B cell (primary cell): Measurements from ENCODE around the gene GLRX5. TPM values are rescaled to one million over a fixed set of nuclear protein-coding genes. Genes with fewer than 3 reads are reported as not detected.

ENCODE experiments used
- ATAC-seq: fragments of 200-7000 bp; cut with Tn5 transposase; one replicate; pipeline ENCODE4 v1.10.0; 2021; ENCODE audit warnings: low read depth, mild to moderate bottlenecking, moderate number of reproducible peaks, moderate library complexity
- CTCF ChIA-PET: fragments of 350-600 bp; sonication (Branson Sonifier 250); formaldehyde crosslinking; loops from one replicate; lab custom pipeline; 2021; ENCODE audit warnings: antibody characterized with exemption, inconsistent platforms; lab: Charles Lee
- POLR2A ChIA-PET: fragments of 350-600 bp; sonication (Branson Sonifier 250); formaldehyde crosslinking; loops from one replicate; lab custom pipeline; 2021; ENCODE audit warnings: antibody characterized with exemption; lab: Charles Lee
- DNase-seq: peaks from one replicate; pipeline ENCODE4 v3.0.0; 2013
- H2AFZ ChIP-seq: 2 replicates; pipeline ENCODE4 v1.6.1; 2012; ENCODE audit warnings: mild to moderate bottlenecking, low read depth, low read length; ENCODE audit not compliant: insufficient read depth, poor library complexity, severe bottlenecking
- H3K27ac ChIP-seq, 2 donors: 1 replicate in 1 of 2; 2 replicates in 1 of 2; pipeline ENCODE4 v1.5.1; 2012 to 2013; ENCODE audit warnings: low read length in 2 of 2, mild to moderate bottlenecking in 2 of 2, moderate library complexity in 1 of 2
- H3K27me3 ChIP-seq, 4 experiments: fragments of 200-600 bp in 1 of 4; sonication (generic) in 1 of 4; replicated peaks in 1 of 4; 1 replicate in 2 of 4; 2 replicates in 2 of 4; pipeline versions ENCODE4 v1.6.1 to v1.7.0; 2013 to 2016; ENCODE audit warnings: low read length in 3 of 4, mild to moderate bottlenecking in 2 of 4, mixed read lengths in 1 of 4, moderate library complexity in 1 of 4; ENCODE audit not compliant: insufficient read depth in 4 of 4, control insufficient read depth in 3 of 4; ENCODE audit errors: control extremely low read depth in 1 of 4
- H3K36me3 ChIP-seq, 2 experiments: replicated peaks in 1 of 2; 1 replicate in 1 of 2; 2 replicates in 1 of 2; pipeline versions ENCODE4 v1.6.1 to v1.7.1; 2013; ENCODE audit warnings: low read length in 1 of 2; ENCODE audit not compliant: insufficient read depth in 2 of 2, control insufficient read depth in 1 of 2; ENCODE audit errors: control extremely low read depth in 1 of 2, extremely low read depth in 1 of 2
- H3K4me1 ChIP-seq, 2 donors: fragments of 200-600 bp in 1 of 2; sonication (generic) in 1 of 2; 1 replicate in 1 of 2; 2 replicates in 1 of 2; pipeline versions ENCODE4 v1.5.1 to v1.6.1; 2013 to 2017; ENCODE audit warnings: low read length in 2 of 2; ENCODE audit not compliant: control insufficient read depth in 2 of 2, insufficient read depth in 2 of 2
- H3K4me2 ChIP-seq: replicated peaks from 2 replicates; pipeline ENCODE3; 2012; ENCODE audit warnings: mild to moderate bottlenecking, low read depth, low read length; ENCODE audit not compliant: poor library complexity, severe bottlenecking
- H3K4me3 ChIP-seq, 5 experiments: fragments of 200-600 bp in 1 of 5; sonication (generic) in 1 of 5; 1 replicate in 3 of 5; 2 replicates in 2 of 5; pipeline versions ENCODE4 v1.5.1 to v1.7.0; 2011 to 2016; ENCODE audit warnings: low read length in 4 of 5, mild to moderate bottlenecking in 4 of 5, low read depth in 2 of 5, control low read depth in 1 of 5, moderate library complexity in 1 of 5; ENCODE audit not compliant: insufficient read depth in 1 of 5; ENCODE audit errors: control extremely low read depth in 1 of 5, extremely low read depth in 1 of 5
- H3K79me2 ChIP-seq: fragments of 200-600 bp; sonication (generic); one replicate; pipeline ENCODE4 v1.6.0; 2016; ENCODE audit warnings: low read length; ENCODE audit not compliant: control insufficient read depth, insufficient read depth
- H3K9ac ChIP-seq: fragments of 200-600 bp; sonication (generic); 2 replicates; pipeline ENCODE4 v1.6.1; 2017; ENCODE audit warnings: mild to moderate bottlenecking, low read length, moderate library complexity
- H3K9me3 ChIP-seq, 3 donors: one replicate each; pipeline versions ENCODE4 v1.6.1 to v1.7.1; 2013; ENCODE audit warnings: low read length in 2 of 3; ENCODE audit not compliant: control insufficient read depth in 2 of 3, insufficient read depth in 1 of 3; ENCODE audit errors: control extremely low read depth in 1 of 3
- H4K20me1 ChIP-seq: 2 replicates; pipeline ENCODE4 v1.6.0; 2012; ENCODE audit warnings: mild to moderate bottlenecking, low read length; ENCODE audit not compliant: insufficient read depth, control insufficient read depth, poor library complexity, severe bottlenecking
- H3K27ac Mint-ChIP-seq: one replicate; pipeline ENCODE4 v1.8.0; 2021; ENCODE audit warnings: mixed read lengths
- H3K27me3 Mint-ChIP-seq: one replicate; pipeline ENCODE4 v1.8.0; 2021; ENCODE audit warnings: mixed read lengths
- H3K4me1 Mint-ChIP-seq: one replicate; pipeline ENCODE4 v1.8.0; 2021; ENCODE audit warnings: mixed read lengths
- H3K4me3 Mint-ChIP-seq: one replicate; pipeline ENCODE4 v1.8.0; 2021; ENCODE audit warnings: mixed read lengths
- H3K9me3 Mint-ChIP-seq: one replicate; pipeline ENCODE4 v1.8.0; 2022; ENCODE audit warnings: mixed read lengths; ENCODE audit not compliant: insufficient read depth
- CTCF ChIP-seq: fragments of 200-600 bp; IDR thresholded peaks from one replicate; pipeline ENCODE4 v1.8.0; 2022; ENCODE audit warnings: antibody characterized with exemption, mild to moderate bottlenecking
- EZH2 ChIP-seq: IDR thresholded peaks from 2 replicates; pipeline ENCODE4 v1.6.1; 2012; ENCODE audit warnings: borderline replicate concordance, low read depth, mild to moderate bottlenecking, moderate library complexity, low read length; ENCODE audit not compliant: insufficient read depth, poor library complexity, severe bottlenecking
- WGBS: methylation state at CpG from one replicate; pipeline ENCODE4 v1.1.5; 2013; ENCODE audit warnings: missing lambda C conversion rate; ENCODE audit not compliant: insufficient coverage; 5-methylcytosine and 5-hydroxymethylcytosine counted together
- intact Hi-C: fragments of 100-400 bp; cut with micrococcal nuclease; formaldehyde crosslinking; loops from one replicate; pipeline ENCODE4 v1.10.0; 2022
- polyA plus RNA-seq: library from polyadenylated mRNA; depleted of rRNA; stranded (reverse); fragments of >200 nt; gene quantifications from 2 replicates; pipeline ENCODE4 v1.2.3, GENCODE V29; 2012
- total RNA-seq, 2 donors: library from RNA; stranded (reverse); fragments of 120-200 nt in 1 of 2; gene quantifications; 1 replicate in 1 of 2; 2 replicates in 1 of 2; pipeline versions ENCODE4 v1.2.3 to v1.2.4, GENCODE V29; 2013 to 2022

Gene GLRX5
- total and polyA plus RNA-seq, 2 donors (not counting 1 experiment from before 2014, with no cell fraction given), result 7.8 to 18.4 TPM

GRCh38 chr14:95505030-95505589, 29.7 kb upstream of the GLRX5 start:
- TF ChIP-seq EZH2 (no peak), CTCF (no peak)
- peak overlapping the region; percentile 65 for H3K4me3 Mint-ChIP-seq
- Histone ChIP-seq H3K9ac (no peak overlapping the region), H3K4me2 (peak overlapping the region; percentile 57), H3K27ac (peak overlapping the region in 1 of 2 donors; percentile 52), H3K4me3 (no peak overlapping the region), H2AFZ (no peak overlapping the region), H3K27me3 (no peaks in the 10 kb centered on the region), H3K36me3 (peaks cover 9 to 67% of the 10 kb centered on the region in 2 experiments), H4K20me1 (peaks cover 92% of the 10 kb centered on the region), H3K9me3 (no peaks in the 10 kb centered on the region), H3K4me1 (peaks cover 68 to 96% of the 10 kb centered on the region in 2 donors), H3K79me2 (peaks cover 99% of the 10 kb centered on the region)
- POLR2A ChIA-PET, result interaction anchor here (0.6 kb wide), 1 partner anchor 9 kb away, joined by 3 read pairs; no protein-coding TSS in a partner anchor
- no peaks in the 10 kb centered on the region for H3K27me3 Mint-ChIP-seq
- peaks cover 92% of the 10 kb centered on the region for H3K4me1 Mint-ChIP-seq
- 76% methylated on average over 15 of the region's 17 CpGs for WGBS
- CTCF ChIA-PET, result interaction anchor here (1.0 to 3.8 kb wide), 5 partner anchors 10 to 63 kb away, joined by 3 to 19 read pairs (median 3); no protein-coding TSS in a partner anchor
- ATAC-seq (peak; percentile 32), DNase-seq (no peak)
- intact Hi-C loops, result no loop called here
- H3K27ac Mint-ChIP-seq, result peak overlapping the region; percentile 80
- no peaks in the 10 kb centered on the region for H3K9me3 Mint-ChIP-seq

GRCh38 chr14:95507174-95507573, 27.7 kb upstream of the GLRX5 start:
- Mint-ChIP-seq H3K9me3 (no peaks in the 10 kb centered on the region), H3K27me3 (no peaks in the 10 kb centered on the region), H3K4me1 (peaks cover 88% of the 10 kb centered on the region), H3K4me3 (no peak overlapping the region), H3K27ac (peak overlapping the region; percentile 71)
- Histone ChIP-seq H3K79me2 (peaks cover 91% of the 10 kb centered on the region), H3K4me1 (peaks cover 74 to 89% of the 10 kb centered on the region in 2 donors), H3K36me3 (peaks cover 10 to 57% of the 10 kb centered on the region in 2 experiments), H4K20me1 (peaks cover 86% of the 10 kb centered on the region), H3K9me3 (no peaks in the 10 kb centered on the region), H2AFZ (no peak overlapping the region), H3K4me3 (no peak overlapping the region), H3K9ac (no peak overlapping the region), H3K27me3 (no peaks in the 10 kb centered on the region), H3K4me2 (peak overlapping the region; percentile 46), H3K27ac (peak overlapping the region in 1 of 2 donors; percentile 45)
- no peak for TF ChIP-seq EZH2
- no peak for TF ChIP-seq CTCF
- DNase-seq (no peak), ATAC-seq (no peak)
- POLR2A ChIA-PET, result interaction anchor here (0.6 kb wide), 1 partner anchor 11 kb away, joined by 3 read pairs; no protein-coding TSS in a partner anchor
- 38% methylated on average over 8 of the region's 8 CpGs for WGBS
- CTCF ChIA-PET, result interaction anchor here (0.7 to 1.1 kb wide), 2 partner anchors 8 to 55 kb away, joined by 3 to 4 read pairs; no protein-coding TSS in a partner anchor
- intact Hi-C loops, result no loop called here
